Skeletal muscle satellite cell (primary cell): Measurements from ENCODE around the gene TEC.
A peak's percentile ranks its signal among the peaks of the same experiment; 100 is the strongest.
"Not testable (repeated sequence)": the region's sequence is repeated elsewhere in the genome, so short reads cannot be mapped to it uniquely, and the experiment has no call there.

Source experiments
- H3K27me3 ChIP-seq: 2 replicates; pipeline ENCODE4 v1.7.0; 2013; ENCODE audit warnings: low read length; ENCODE audit not compliant: control insufficient read depth, insufficient read depth
- H3K36me3 ChIP-seq: 2 replicates; pipeline ENCODE4 v1.7.0; 2013; ENCODE audit warnings: mild to moderate bottlenecking, control low read depth, low read length; ENCODE audit not compliant: insufficient read depth
- H3K4me1 ChIP-seq: 2 replicates; pipeline ENCODE4 v1.7.0; 2013; ENCODE audit warnings: low read length; ENCODE audit not compliant: control insufficient read depth, insufficient read depth
- H3K4me2 ChIP-seq: 2 replicates; pipeline ENCODE4 v1.7.0; 2013; ENCODE audit warnings: mild to moderate bottlenecking, low read length
- H3K4me3 ChIP-seq: 2 replicates; pipeline ENCODE4 v1.7.0; 2013; ENCODE audit warnings: low read length
- H3K9ac ChIP-seq: 2 replicates; pipeline ENCODE4 v1.7.0; 2013; ENCODE audit warnings: mild to moderate bottlenecking, low read depth, low read length, moderate library complexity
- H3K9me3 ChIP-seq: replicated peaks from 2 replicates; pipeline ENCODE4 v1.7.0; 2013; ENCODE audit warnings: mild to moderate bottlenecking, control low read depth, low read length

Gene TEC

GRCh38 chr4:48175328-48175727 is 94.3 kb downstream of the TEC start:
- H3K36me3 ChIP-seq, result no peaks in the 10 kb centered on the region
- peaks cover 34% of the 10 kb centered on the region for H3K4me1 ChIP-seq
- H3K9me3 ChIP-seq, result no peaks in the 10 kb centered on the region
- no peak overlapping the region for H3K4me3 ChIP-seq
- no peaks in the 10 kb centered on the region for H3K27me3 ChIP-seq
- H3K4me2 ChIP-seq, result no peak overlapping the region
- H3K9ac ChIP-seq, result no peak overlapping the region

DNA sequence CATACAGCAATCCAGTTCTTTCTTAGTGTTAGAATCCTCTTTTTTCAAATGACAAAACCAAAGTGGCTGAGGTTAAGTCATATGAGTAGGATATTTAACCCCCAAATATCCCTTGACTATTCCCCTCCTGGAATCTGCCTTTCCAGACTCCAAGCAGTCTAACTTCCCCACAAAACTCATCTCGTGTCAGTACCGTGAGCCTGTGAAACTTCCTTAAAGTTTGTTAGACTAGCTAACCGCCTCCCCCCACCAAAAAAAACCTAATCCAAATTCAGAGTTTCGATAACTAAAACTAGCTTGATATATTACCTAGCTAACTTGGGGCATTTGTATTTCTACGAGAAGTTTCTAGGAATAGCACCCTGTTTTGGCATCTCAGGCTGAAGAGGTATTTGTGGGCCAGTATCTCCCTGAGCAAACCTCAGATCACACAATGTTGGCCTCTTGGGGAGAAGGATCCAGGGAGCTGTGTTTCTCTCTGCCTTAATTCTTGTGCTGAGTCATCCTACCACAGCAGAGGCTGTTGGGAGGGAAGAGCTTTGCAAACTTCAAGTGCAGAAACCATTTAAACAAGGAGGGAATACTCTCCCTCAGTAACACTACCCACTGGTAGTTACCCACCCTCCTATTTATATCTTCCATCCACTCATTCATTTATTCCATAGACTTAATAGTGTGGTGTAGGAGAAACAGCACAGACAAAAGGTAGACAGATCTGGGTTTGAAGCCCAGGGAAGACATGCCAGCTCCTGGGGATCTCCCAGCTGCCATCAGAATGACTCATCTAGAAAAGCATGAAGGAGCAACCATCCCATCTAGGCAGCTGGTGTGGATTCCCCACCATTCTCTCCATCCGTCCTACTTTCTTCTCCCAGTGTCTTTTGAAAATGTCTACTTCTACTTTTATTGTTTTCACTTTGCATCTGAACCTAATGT is 96.3 kb downstream of the TEC start:
- Histone ChIP-seq H3K36me3 (no peaks in the 10 kb centered on the region), H3K9me3 (no peaks in the 10 kb centered on the region), H3K4me1 (peaks cover 29% of the 10 kb centered on the region), H3K9ac (peak overlapping the region; percentile 17), H3K4me2 (peak overlapping the region; percentile 27), H3K27me3 (no peaks in the 10 kb centered on the region), H3K4me3 (peak overlapping the region; percentile 25)

DNA sequence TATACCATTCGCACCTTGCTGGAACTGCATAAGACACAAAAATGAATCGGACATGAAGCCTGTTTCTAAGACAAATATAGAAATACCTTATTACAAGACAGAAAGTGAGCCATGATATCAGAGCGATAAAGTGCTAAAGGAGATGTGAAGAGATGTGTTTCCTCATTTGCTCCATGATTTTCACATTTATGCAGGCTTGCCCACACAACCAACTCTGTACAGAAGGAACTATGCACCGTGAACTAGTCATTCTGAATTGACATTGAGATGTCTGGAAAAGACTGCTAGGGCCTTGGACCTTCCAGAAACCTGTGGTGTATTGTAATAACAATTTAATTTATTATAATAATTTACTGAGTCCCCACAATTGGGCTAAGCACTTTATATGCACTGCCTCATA is 97.0 kb downstream of the TEC start:
- H3K4me3 ChIP-seq, result no peak overlapping the region
- H3K4me1 ChIP-seq, result peaks cover 29% of the 10 kb centered on the region
- H3K9me3 ChIP-seq, result no peaks in the 10 kb centered on the region
- no peaks in the 10 kb centered on the region for H3K36me3 ChIP-seq
- H3K9ac ChIP-seq, result no peak overlapping the region
- no peaks in the 10 kb centered on the region for H3K27me3 ChIP-seq
- H3K4me2 ChIP-seq, result no peak overlapping the region

DNA sequence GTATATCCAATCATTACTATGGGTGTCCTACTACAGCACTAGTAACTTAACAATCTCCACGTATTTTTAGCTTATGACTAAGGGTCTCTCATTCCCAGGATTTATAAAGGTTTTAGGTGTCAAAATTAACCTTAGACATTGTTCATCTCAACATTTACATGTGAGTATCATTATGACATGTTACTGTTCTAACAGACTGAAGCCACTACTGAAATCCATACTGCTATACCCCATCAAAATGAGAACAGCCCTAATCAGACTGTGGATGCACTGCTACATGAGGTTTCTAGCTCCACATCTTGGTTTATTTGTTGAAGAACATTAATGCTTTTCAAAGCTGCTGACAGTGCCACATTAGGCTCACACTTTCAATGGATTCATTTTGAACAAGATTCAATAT is 100.0 kb downstream of the TEC start:
- Histone ChIP-seq H3K4me2 (no peak overlapping the region), H3K9ac (no peak overlapping the region), H3K4me1 (peaks cover 16% of the 10 kb centered on the region), H3K27me3 (no peaks in the 10 kb centered on the region), H3K9me3 (no peaks in the 10 kb centered on the region), H3K36me3 (no peaks in the 10 kb centered on the region), H3K4me3 (no peak overlapping the region)

- Histone ChIP-seq H3K4me2 (no peak overlapping the region), H3K27me3 (no peaks in the 10 kb centered on the region), H3K9me3 (no peaks in the 10 kb centered on the region), H3K9ac (no peak overlapping the region), H3K36me3 (no peaks in the 10 kb centered on the region), H3K4me1 (peaks cover 1% of the 10 kb centered on the region), H3K4me3 (no peak overlapping the region)
Measured at GRCh38 chr4:48167538-48168263, 101.9 kb downstream of the TEC start.

GRCh38 chr4:48164561-48164960 is 105.1 kb downstream of the TEC start:
- H3K36me3 ChIP-seq, H3K9me3 ChIP-seq, H3K27me3 ChIP-seq, H3K4me3 ChIP-seq, H3K4me2 ChIP-seq, H3K9ac ChIP-seq: not testable (repeated sequence)
- H3K4me1 ChIP-seq, result peaks cover 18% of the 10 kb centered on the region

DNA sequence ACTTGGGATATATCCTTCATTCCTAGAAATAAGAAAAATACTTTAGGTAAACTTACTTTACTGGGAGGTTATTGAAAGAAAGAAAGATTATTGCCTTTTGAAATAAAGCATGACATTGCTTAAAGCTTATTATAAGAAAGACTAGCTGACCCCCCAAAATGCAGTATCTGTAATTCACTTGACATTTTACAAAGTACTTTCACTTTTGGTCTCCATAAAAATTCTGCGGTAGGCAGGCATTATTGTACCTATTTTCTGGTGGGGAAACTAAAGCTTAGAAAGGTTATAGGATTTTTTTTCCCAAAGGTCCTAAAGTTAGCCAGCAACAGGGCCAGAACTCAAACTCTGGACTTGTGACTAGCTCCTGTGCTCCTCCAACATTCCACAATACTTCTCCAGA is 105.9 kb downstream of the TEC start:
- H3K4me1 ChIP-seq, result peaks cover 18% of the 10 kb centered on the region
- H3K4me2 ChIP-seq, result no peak overlapping the region
- H3K4me3 ChIP-seq, result no peak overlapping the region
- no peaks in the 10 kb centered on the region for H3K36me3 ChIP-seq
- no peak overlapping the region for H3K9ac ChIP-seq
- H3K9me3 ChIP-seq, result no peaks in the 10 kb centered on the region
- H3K27me3 ChIP-seq, result no peaks in the 10 kb centered on the region

GRCh38 chr4:48162162-48162561 is 107.5 kb downstream of the TEC start:
- Histone ChIP-seq H3K4me3 (no peak overlapping the region), H3K4me2 (peak overlapping the region; percentile 16), H3K27me3 (no peaks in the 10 kb centered on the region), H3K36me3 (no peaks in the 10 kb centered on the region), H3K9ac (no peak overlapping the region), H3K4me1 (peaks cover 18% of the 10 kb centered on the region), H3K9me3 (no peaks in the 10 kb centered on the region)

GRCh38 chr4:48157271-48157670 is 112.4 kb downstream of the TEC start:
- no peaks in the 10 kb centered on the region for H3K9me3 ChIP-seq
- no peak overlapping the region for H3K9ac ChIP-seq
- no peaks in the 10 kb centered on the region for H3K27me3 ChIP-seq
- H3K4me2 ChIP-seq, result no peak overlapping the region
- H3K36me3 ChIP-seq, result no peaks in the 10 kb centered on the region
- peaks cover 13% of the 10 kb centered on the region for H3K4me1 ChIP-seq
- no peak overlapping the region for H3K4me3 ChIP-seq

GRCh38 chr4:48156423-48156822 is 113.2 kb downstream of the TEC start:
- Histone ChIP-seq H3K9ac (no peak overlapping the region), H3K9me3 (no peaks in the 10 kb centered on the region), H3K4me1 (peaks cover 4% of the 10 kb centered on the region), H3K27me3 (no peaks in the 10 kb centered on the region), H3K4me2 (no peak overlapping the region), H3K4me3 (no peak overlapping the region), H3K36me3 (no peaks in the 10 kb centered on the region)

GRCh38 chr4:48153791-48154550 is 115.7 kb downstream of the TEC start:
- H3K27me3 ChIP-seq, result no peaks in the 10 kb centered on the region
- H3K4me3 ChIP-seq, result no peak overlapping the region
- no peaks in the 10 kb centered on the region for H3K4me1 ChIP-seq
- no peaks in the 10 kb centered on the region for H3K9me3 ChIP-seq
- no peak overlapping the region for H3K9ac ChIP-seq
- H3K36me3 ChIP-seq, result no peaks in the 10 kb centered on the region
- no peak overlapping the region for H3K4me2 ChIP-seq
